Testis (tissue), 2 donors: ENCODE results near the gene EMC10.

Source experiments
- CTCF ChIP-seq, 3 experiments: fragments of 450-650 bp in 2 of 3; fragments of 200-600 bp in 1 of 3; sonication (generic) in 1 of 3; IDR thresholded peaks; one replicate each; pipeline ENCODE4 v1.5.1; 2016 to 2019; ENCODE audit warnings: antibody characterized with exemption in 3 of 3, mild to moderate bottlenecking in 2 of 3, moderate library complexity in 1 of 3
- POLR2A ChIP-seq: fragments of 450-650 bp; IDR thresholded peaks from one replicate; pipeline ENCODE4 v1.6.1; 2017; ENCODE audit warnings: antibody characterized with exemption, mild to moderate bottlenecking, moderate library complexity

- TF ChIP-seq CTCF (IDR thresholded peaks at IDR 0.05), result no peak
- no peak for TF ChIP-seq POLR2A
These were observed 22.1 kb downstream of the EMC10 start for GRCh38 chr19:50498219-50499056.
